Endothelial cell of umbilical vein (primary cell): ENCODE measurements around the gene LIN28B. TPM values are rescaled to one million over a fixed set of nuclear protein-coding genes. Genes with fewer than 3 reads are reported as not detected.

Experiments used
- BruUV-seq: library from RNA; stranded (reverse); fragments of 400-500 nt; replicated peaks from 2 replicates; lab custom pipeline; 2021; lab: Mats Ljungman, UMichigan
- CTCF ChIA-PET: fragments of 300-600, 350-600 bp; sonication (Branson Sonifier 250); formaldehyde crosslinking; loops from one replicate; lab custom pipeline; 2021; ENCODE audit warnings: antibody characterized with exemption, inconsistent platforms; lab: Charles Lee
- POLR2A ChIA-PET: fragments of 300-600, 350-600 bp; sonication (Branson Sonifier 250); formaldehyde crosslinking; loops from one replicate; lab custom pipeline; 2021; ENCODE audit warnings: antibody characterized with exemption, inconsistent platforms; lab: Charles Lee
- DNase-seq: peaks from one replicate; pipeline ENCODE4 v3.0.0-alpha.2; 2011; ENCODE audit warnings: low read depth, low spot score
- FAIRE-seq: peaks from 2 replicates; lab custom pipeline; 2011; peaks lifted over from hg19 to GRCh38; lab: Jason Lieb, UNC
- H2AFZ ChIP-seq: 2 replicates; pipeline ENCODE4 v1.6.0; 2012; ENCODE audit warnings: low read depth, low read length, control low read depth, inconsistent platforms
- H3K27ac ChIP-seq: 2 replicates; pipeline ENCODE4 v1.5.1; 2011; ENCODE audit warnings: low read depth, mild to moderate bottlenecking, control low read depth, low read length, moderate library complexity; ENCODE audit not compliant: insufficient read depth
- H3K27me3 ChIP-seq, 2 experiments: 2 replicates each; pipeline versions ENCODE4 v1.6.0 to v1.6.1; 2011; ENCODE audit warnings: low read length in 2 of 2, mixed read lengths in 1 of 2; ENCODE audit not compliant: control insufficient read depth in 2 of 2, insufficient read depth in 2 of 2
- H3K36me3 ChIP-seq, 2 experiments: 2 replicates in 1 of 2; 3 replicates in 1 of 2; pipeline ENCODE4 v1.5.1; 2011; ENCODE audit warnings: low read length in 2 of 2, mild to moderate bottlenecking in 1 of 2, moderate library complexity in 1 of 2; ENCODE audit not compliant: control insufficient read depth in 2 of 2, insufficient read depth in 2 of 2; ENCODE audit errors: extremely low read depth in 1 of 2
- H3K4me1 ChIP-seq: 3 replicates; pipeline ENCODE4 v1.5.1; 2011; ENCODE audit warnings: mild to moderate bottlenecking, low read length; ENCODE audit not compliant: control insufficient read depth, insufficient read depth; ENCODE audit errors: extremely low read depth
- H3K4me2 ChIP-seq: 2 replicates; pipeline ENCODE4 v1.6.1; 2011; ENCODE audit warnings: low read length, control low read depth, mixed read lengths; ENCODE audit not compliant: insufficient read depth
- H3K4me3 ChIP-seq, 3 experiments: fragments of 200-600 bp in 1 of 3; sonication (generic), shearing (Covaris generic) in 1 of 3; replicated peaks in 1 of 3; 2 replicates each; pipeline ENCODE4 v1.5.1; 2011 to 2016; ENCODE audit warnings: control low read depth in 3 of 3, low read length in 3 of 3, mild to moderate bottlenecking in 2 of 3, inconsistent platforms in 1 of 3, low read depth in 1 of 3, moderate library complexity in 1 of 3; ENCODE audit not compliant: insufficient read depth in 1 of 3
- H3K79me2 ChIP-seq: 2 replicates; pipeline ENCODE4 v1.6.0; 2012; ENCODE audit warnings: low read length, inconsistent platforms; ENCODE audit not compliant: control insufficient read depth, insufficient read depth
- H3K9ac ChIP-seq: replicated peaks from 2 replicates; pipeline ENCODE3; 2011; ENCODE audit warnings: low read length, control low read depth; ENCODE audit not compliant: insufficient read depth; ENCODE audit errors: extremely low read depth
- H3K9me1 ChIP-seq: replicated peaks from 3 replicates; pipeline ENCODE4 v1.6.0; 2011; ENCODE audit warnings: mild to moderate bottlenecking, low read length; ENCODE audit not compliant: control insufficient read depth, insufficient read depth; ENCODE audit errors: extremely low read depth
- H3K9me3 ChIP-seq: replicated peaks from 2 replicates; pipeline ENCODE4 v1.5.1; 2012; ENCODE audit warnings: low read length, inconsistent platforms; ENCODE audit not compliant: control insufficient read depth, insufficient read depth
- H4K20me1 ChIP-seq: replicated peaks from 2 replicates; pipeline ENCODE3; 2011; ENCODE audit warnings: mild to moderate bottlenecking, low read length; ENCODE audit not compliant: control insufficient read depth, insufficient read depth; ENCODE audit errors: extremely low read depth
- EZH2 ChIP-seq: IDR thresholded peaks from 2 replicates; pipeline ENCODE4 v1.6.1; 2012; ENCODE audit warnings: borderline replicate concordance, low read depth, mild to moderate bottlenecking, moderate library complexity, low read length, inconsistent platforms; ENCODE audit not compliant: severe bottlenecking
- FOS ChIP-seq: IDR thresholded peaks from 2 replicates; pipeline ENCODE4 v1.6.1; 2011; ENCODE audit warnings: mild to moderate bottlenecking, low read length, moderate library complexity, borderline replicate concordance; ENCODE audit not compliant: insufficient read depth
- GATA2 ChIP-seq: IDR thresholded peaks from 2 replicates; pipeline ENCODE4 v1.7.0; 2011; ENCODE audit warnings: low read depth, mild to moderate bottlenecking, moderate library complexity, mixed read lengths, low read length; ENCODE audit not compliant: insufficient read length, insufficient read depth
- JUN ChIP-seq: IDR thresholded peaks from 2 replicates; pipeline ENCODE4 v1.6.1; 2011; ENCODE audit warnings: borderline replicate concordance, low read depth; ENCODE audit not compliant: insufficient read length, insufficient read depth
- MYC ChIP-seq: IDR thresholded peaks from one replicate; pipeline ENCODE4 v1.6.1; 2011; ENCODE audit warnings: mild to moderate bottlenecking, low read depth, low read length
- POLR2A ChIP-seq: IDR thresholded peaks from 2 replicates; pipeline ENCODE4 v1.6.1; 2012; ENCODE audit warnings: low read depth, mild to moderate bottlenecking, control low read depth, low read length
- POLR2AphosphoS5 ChIP-seq: IDR thresholded peaks from 2 replicates; pipeline ENCODE4 v1.6.1; 2012; ENCODE audit warnings: low read depth, mild to moderate bottlenecking, control low read depth, low read length, moderate library complexity; ENCODE audit not compliant: insufficient read depth
- dilution Hi-C: fragments of 300-500 bp; cut with MboI; formaldehyde crosslinking; loops from one replicate; pipeline ENCODE4 v1.15.0; 2019; ENCODE audit warnings: low sequenced_read_pairs; ENCODE audit not compliant: extremely low pct_ligation_motif_present
- intact Hi-C: fragments of 100-400 bp; cut with micrococcal nuclease; formaldehyde crosslinking; loops from one replicate; pipeline ENCODE4 v1.10.0; 2022
- polyA plus RNA-seq, 4 experiments: library from polyadenylated mRNA; depleted of rRNA in 3 of 4; stranded (reverse) in 3 of 4; unstranded in 1 of 4; fragments of >200 nt; gene quantifications; 2 replicates each; pipeline versions ENCODE4 v1.2.1 to v1.2.3, GENCODE V29; 2011 to 2012; ENCODE audit warnings: missing spikeins in 1 of 4
- total RNA-seq: library from RNA; stranded (reverse); gene quantifications from 2 replicates; pipeline ENCODE4 v1.2.3, GENCODE V29; 2021
- TF ChIP-seq, protein P1 (sequence below): IDR thresholded peaks from 2 replicates; pipeline ENCODE4 v1.6.1; 2011; ENCODE audit not compliant: insufficient read depth, insufficient read length
- TF ChIP-seq, protein P2 (sequence below), 2 donors: IDR thresholded peaks; 1 replicate in 1 of 2; 2 replicates in 1 of 2; pipeline ENCODE4 v1.5.1; 2011; ENCODE audit warnings: low read length in 2 of 2, mild to moderate bottlenecking in 2 of 2, moderate library complexity in 2 of 2, control low read depth in 1 of 2, inconsistent platforms in 1 of 2, low read depth in 1 of 2; ENCODE audit not compliant: insufficient read depth in 1 of 2; ENCODE audit errors: extremely low read depth in 1 of 2

Gene LIN28B
- total and polyA plus RNA-seq, 2 donors (not counting 3 experiments of a cell fraction or from before 2014, with no cell fraction given) = not detected

DNA sequence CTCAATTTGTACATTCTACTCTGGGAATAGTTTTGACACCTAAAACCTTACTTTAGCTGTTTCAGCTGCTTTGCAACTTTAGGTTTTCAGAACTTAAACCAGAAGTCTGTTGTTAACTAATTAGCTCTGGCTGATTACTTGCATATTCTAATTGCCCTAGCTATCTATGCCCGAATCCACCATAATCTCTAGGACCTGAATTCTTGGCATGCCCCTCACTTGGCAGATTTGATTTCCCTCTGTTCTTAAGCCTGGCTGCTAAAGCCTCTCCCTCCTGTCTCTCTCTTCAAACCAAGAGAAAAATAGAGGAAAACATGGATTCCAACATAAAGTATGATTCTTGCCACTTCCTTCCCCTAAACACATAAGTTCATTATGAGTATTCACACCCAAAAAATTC, 35.0 kb upstream of the LIN28B start:
- no peaks in the 10 kb centered on the region for H3K79me2 ChIP-seq
- intact Hi-C loops = no loop called here
- H3K9me1 ChIP-seq = no peaks in the 10 kb centered on the region
- no peaks in the 10 kb centered on the region for H3K9me3 ChIP-seq
- no peaks in the 10 kb centered on the region for H3K36me3 ChIP-seq
- H3K4me1 ChIP-seq = no peaks in the 10 kb centered on the region
- FAIRE-seq (no peak), DNase-seq (no peak)
- H4K20me1 ChIP-seq = no peaks in the 10 kb centered on the region
- no peak overlapping the region for H3K9ac ChIP-seq
- BruUV-seq = no TSS peak
- ChIA-PET POLR2A (no interaction called here), CTCF (interaction anchor here (0.9 to 1.4 kb wide), 3 partner anchors 9 to 132 kb away, joined by 3 read pairs; no protein-coding TSS in a partner anchor)
- no peak overlapping the region for H3K4me2 ChIP-seq
- no peak overlapping the region for H2AFZ ChIP-seq
- no peak overlapping the region for H3K27ac ChIP-seq
- no peak overlapping the region for H3K4me3 ChIP-seq
- H3K27me3 ChIP-seq = peaks cover 2 to 7% of the 10 kb centered on the region in 2 experiments
- dilution Hi-C loops = no loop called here
- TF ChIP-seq POLR2A = no peak
- TF ChIP-seq GATA2 = no peak
- TF ChIP-seq EZH2 = no peak
- TF ChIP-seq MYC = no peak
- TF ChIP-seq, protein P1, sequence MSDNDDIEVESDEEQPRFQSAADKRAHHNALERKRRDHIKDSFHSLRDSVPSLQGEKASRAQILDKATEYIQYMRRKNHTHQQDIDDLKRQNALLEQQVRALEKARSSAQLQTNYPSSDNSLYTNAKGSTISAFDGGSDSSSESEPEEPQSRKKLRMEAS = no peak
- no peak for TF ChIP-seq POLR2AphosphoS5
- no peak for TF ChIP-seq FOS
- TF ChIP-seq, protein P2, sequence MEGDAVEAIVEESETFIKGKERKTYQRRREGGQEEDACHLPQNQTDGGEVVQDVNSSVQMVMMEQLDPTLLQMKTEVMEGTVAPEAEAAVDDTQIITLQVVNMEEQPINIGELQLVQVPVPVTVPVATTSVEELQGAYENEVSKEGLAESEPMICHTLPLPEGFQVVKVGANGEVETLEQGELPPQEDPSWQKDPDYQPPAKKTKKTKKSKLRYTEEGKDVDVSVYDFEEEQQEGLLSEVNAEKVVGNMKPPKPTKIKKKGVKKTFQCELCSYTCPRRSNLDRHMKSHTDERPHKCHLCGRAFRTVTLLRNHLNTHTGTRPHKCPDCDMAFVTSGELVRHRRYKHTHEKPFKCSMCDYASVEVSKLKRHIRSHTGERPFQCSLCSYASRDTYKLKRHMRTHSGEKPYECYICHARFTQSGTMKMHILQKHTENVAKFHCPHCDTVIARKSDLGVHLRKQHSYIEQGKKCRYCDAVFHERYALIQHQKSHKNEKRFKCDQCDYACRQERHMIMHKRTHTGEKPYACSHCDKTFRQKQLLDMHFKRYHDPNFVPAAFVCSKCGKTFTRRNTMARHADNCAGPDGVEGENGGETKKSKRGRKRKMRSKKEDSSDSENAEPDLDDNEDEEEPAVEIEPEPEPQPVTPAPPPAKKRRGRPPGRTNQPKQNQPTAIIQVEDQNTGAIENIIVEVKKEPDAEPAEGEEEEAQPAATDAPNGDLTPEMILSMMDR (IDR thresholded peaks at IDR 0.05; ENCODE audit: extremely low read depth in 1 of 2, insufficient read depth in 1 of 2, low read depth in 1 of 2, low read length in 2 of 2) = no peak
- TF ChIP-seq JUN = no peak
